ENCODE results near the gene ELOF1.
"Not testable (repeated sequence)": the region's sequence is repeated elsewhere in the genome, so short reads cannot be mapped to it uniquely, and the experiment has no call there.

Gene ELOF1

DNA sequence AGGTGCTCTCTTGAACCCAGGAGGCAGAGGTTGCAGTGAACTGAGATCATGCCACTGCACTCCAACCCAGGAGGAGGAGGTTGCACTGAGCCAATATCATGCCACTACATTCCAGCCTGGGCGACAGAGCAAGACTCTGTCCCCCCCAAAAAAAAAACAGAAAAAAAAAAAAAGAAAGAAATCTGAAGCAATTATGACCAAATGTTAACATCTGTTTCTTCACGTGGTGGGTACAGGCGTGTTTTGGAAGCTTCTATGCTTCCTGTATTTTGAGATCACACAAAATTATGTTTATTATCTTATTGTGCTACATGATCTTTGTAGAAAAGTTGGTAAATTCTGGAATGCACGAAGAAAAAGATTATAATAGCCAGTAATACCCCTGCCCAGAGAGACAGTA lies 21.1 kb upstream of the ELOF1 start:
- no peak for TF ChIP-seq MYC (IDR thresholded peaks at IDR 0.05; ENCODE audit: low read depth, low read length)
- TF ChIP-seq, protein P1, sequence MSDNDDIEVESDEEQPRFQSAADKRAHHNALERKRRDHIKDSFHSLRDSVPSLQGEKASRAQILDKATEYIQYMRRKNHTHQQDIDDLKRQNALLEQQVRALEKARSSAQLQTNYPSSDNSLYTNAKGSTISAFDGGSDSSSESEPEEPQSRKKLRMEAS (IDR thresholded peaks at IDR 0.05; ENCODE audit: low read depth, low read length): no peak
- TF ChIP-seq, protein P2, sequence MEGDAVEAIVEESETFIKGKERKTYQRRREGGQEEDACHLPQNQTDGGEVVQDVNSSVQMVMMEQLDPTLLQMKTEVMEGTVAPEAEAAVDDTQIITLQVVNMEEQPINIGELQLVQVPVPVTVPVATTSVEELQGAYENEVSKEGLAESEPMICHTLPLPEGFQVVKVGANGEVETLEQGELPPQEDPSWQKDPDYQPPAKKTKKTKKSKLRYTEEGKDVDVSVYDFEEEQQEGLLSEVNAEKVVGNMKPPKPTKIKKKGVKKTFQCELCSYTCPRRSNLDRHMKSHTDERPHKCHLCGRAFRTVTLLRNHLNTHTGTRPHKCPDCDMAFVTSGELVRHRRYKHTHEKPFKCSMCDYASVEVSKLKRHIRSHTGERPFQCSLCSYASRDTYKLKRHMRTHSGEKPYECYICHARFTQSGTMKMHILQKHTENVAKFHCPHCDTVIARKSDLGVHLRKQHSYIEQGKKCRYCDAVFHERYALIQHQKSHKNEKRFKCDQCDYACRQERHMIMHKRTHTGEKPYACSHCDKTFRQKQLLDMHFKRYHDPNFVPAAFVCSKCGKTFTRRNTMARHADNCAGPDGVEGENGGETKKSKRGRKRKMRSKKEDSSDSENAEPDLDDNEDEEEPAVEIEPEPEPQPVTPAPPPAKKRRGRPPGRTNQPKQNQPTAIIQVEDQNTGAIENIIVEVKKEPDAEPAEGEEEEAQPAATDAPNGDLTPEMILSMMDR (IDR thresholded peaks at IDR 0.05; ENCODE audit: low read depth, low read length): no peak
- no peak for TF ChIP-seq POLR2A (IDR thresholded peaks at IDR 0.05; ENCODE audit: extremely low read depth, insufficient read length)
- DNase-seq (ENCODE audit: low read depth): no peak
- H3K4me3 ChIP-seq (ENCODE audit: low read depth, low read length): no peak overlapping the region

DNA sequence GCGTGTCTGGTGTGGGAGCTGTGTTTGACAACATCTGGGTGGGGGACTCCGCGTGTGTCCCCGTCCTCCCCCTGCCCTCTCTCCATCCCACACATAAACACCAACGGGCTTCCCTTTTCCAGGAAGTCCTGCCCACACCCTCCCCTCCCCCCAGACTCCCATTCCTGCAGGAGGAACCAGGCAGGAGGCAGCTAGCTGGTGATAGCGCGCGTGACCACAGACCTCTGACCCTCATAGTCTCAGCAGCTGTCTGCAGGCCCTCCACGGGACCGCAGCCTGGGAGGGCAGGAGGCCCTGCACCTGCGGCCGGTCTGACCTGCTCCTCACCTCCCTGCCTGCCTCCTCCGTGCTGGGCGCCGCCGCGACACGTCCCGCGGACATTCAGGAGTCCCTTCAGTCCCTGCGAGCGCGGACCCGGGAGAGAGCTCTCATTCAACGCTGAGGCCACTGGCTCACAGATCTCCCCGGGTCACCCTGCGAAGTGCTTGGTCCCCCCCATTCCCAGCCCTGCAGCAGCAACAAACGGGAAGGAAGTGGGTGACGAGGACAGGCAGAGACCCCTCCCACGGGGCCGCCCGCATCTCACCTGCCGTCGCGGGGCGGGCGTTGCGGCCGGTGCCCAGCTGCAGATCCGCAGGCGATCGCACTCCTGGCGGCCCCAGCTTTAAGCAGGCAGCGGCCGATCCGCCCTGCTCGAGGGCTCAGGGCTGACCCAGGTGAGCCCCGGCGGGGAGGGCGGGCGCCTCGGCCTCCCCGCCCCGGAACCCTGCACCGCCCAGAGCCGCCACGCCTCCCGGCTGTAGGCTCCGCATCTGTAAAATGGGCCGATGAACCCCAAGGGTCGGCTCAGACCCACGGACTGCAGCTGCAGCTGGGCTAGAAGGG lies 19.5 kb upstream of the ELOF1 start:
- no peak overlapping the region for H3K4me3 ChIP-seq (ENCODE audit: low read depth, low read length)
- no peak for TF ChIP-seq MYC (IDR thresholded peaks at IDR 0.05; ENCODE audit: low read depth, low read length)
- TF ChIP-seq, protein P2 (IDR thresholded peaks at IDR 0.05; ENCODE audit: low read depth, low read length): no peak
- TF ChIP-seq, protein P1 (IDR thresholded peaks at IDR 0.05; ENCODE audit: low read depth, low read length): no peak
- TF ChIP-seq POLR2A (IDR thresholded peaks at IDR 0.05; ENCODE audit: extremely low read depth, insufficient read length): no peak
- peak; percentile 32 for DNase-seq (ENCODE audit: low read depth)

DNA sequence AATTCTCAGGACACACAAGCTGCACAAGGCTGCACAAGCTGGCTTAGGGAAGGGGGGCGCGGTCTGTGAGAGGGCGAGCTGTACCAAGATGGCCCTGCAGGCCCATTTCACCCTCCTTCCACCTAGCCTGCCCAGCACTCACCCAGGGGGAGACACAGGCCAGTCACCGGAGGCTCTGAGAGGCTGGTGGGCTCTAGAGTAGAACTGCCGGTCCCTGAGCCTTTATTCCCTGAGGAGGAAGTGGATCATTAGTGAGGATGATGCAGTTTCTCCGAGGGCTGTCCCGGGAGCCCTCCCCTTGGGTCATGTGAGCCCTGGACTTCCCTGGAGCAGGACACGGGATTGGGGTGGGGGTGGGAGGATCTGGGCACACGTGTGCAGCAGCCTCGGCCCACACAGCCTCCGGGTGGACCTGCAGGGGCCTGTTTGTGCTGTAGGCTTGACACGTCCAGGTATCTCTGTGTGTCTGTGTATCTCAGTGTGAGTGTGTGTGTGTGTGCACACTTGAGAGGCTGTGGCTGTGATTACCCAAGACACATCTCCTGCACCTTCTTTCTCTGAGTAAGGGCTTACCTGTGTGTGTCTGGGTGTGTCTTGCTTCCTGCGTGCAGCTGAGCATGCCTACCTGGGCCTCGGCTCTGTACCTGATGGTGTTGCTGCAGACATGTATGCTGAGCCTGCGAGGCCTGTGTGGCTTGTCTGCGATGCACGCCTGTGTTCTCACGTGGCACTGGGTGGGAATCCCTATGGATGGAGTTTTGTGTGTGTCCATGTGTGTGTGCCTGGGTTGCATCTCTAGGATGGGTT lies 18.6 kb upstream of the ELOF1 start, which contains the start of gene ACP5:
Gene ACP5, minus strand, starts transcription at position 195 of the 807 bp plus-strand sequence. CDS start 328 bp downstream, outside the sequence.
- TF ChIP-seq, protein P1 (IDR thresholded peaks at IDR 0.05; ENCODE audit: low read depth, low read length): no peak
- TF ChIP-seq POLR2A (IDR thresholded peaks at IDR 0.05; ENCODE audit: extremely low read depth, insufficient read length): no peak
- TF ChIP-seq, protein P2 (IDR thresholded peaks at IDR 0.05; ENCODE audit: low read depth, low read length): no peak
- no peak for TF ChIP-seq MYC (IDR thresholded peaks at IDR 0.05; ENCODE audit: low read depth, low read length)
- no peak for DNase-seq (ENCODE audit: low read depth)
- H3K4me3 ChIP-seq (ENCODE audit: low read depth, low read length): no peak within 1 kb of the TSS

DNA sequence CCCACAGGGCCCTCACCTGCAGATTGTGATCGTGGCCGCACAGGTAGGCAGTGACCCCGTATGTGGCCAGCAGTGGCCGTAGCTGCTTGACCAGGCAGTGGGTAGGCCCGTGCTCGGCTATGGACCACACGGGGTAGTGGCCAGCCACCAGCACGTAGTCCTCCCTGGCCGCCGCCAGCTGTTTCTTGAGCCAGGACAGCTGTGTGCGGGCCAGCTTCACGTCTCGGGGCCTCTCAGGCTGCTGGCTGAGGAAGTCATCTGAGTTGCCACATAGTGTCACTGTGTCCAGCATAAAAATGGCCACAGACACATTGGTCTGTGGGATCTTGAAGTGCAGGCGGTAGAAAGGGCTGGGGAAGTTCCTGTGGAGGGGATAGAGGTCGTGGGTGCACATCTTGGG lies 17.2 kb upstream of the ELOF1 start:
- TF ChIP-seq POLR2A (IDR thresholded peaks at IDR 0.05; ENCODE audit: extremely low read depth, insufficient read length) (no peak), MYC (IDR thresholded peaks at IDR 0.05; ENCODE audit: low read depth, low read length) (no peak)
- TF ChIP-seq, protein P1 (IDR thresholded peaks at IDR 0.05; ENCODE audit: low read depth, low read length): no peak
- TF ChIP-seq, protein P2 (IDR thresholded peaks at IDR 0.05; ENCODE audit: low read depth, low read length): no peak
- DNase-seq (ENCODE audit: low read depth): no peak
- H3K4me3 ChIP-seq (ENCODE audit: low read depth, low read length): no peak overlapping the region

DNA sequence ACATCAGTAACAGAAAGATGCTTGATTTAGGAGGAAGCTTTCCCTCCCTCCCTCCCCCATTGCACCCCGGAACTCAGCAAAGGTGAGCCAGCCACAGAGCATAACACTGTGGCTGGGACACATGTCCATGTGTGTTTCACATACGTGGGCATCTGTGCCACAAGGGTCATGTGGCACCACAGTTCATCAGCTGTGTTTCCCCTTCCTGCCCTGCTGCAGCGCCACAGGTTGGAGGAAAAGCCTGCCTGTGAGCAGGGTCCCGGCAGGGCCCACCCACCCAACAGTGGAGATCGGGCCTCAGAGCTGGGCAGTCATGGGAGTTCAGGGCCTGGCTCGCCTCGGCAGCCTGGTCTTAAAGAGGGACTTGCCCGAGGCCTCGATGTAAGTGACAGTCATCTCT lies 15.7 kb upstream of the ELOF1 start:
- H3K4me3 ChIP-seq (ENCODE audit: low read depth, low read length): no peak overlapping the region
- DNase-seq (ENCODE audit: low read depth): no peak
- TF ChIP-seq POLR2A (IDR thresholded peaks at IDR 0.05; ENCODE audit: extremely low read depth, insufficient read length): no peak
- no peak for TF ChIP-seq MYC (IDR thresholded peaks at IDR 0.05; ENCODE audit: low read depth, low read length)
- TF ChIP-seq, protein P2 (IDR thresholded peaks at IDR 0.05; ENCODE audit: low read depth, low read length): no peak
- TF ChIP-seq, protein P1 (IDR thresholded peaks at IDR 0.05; ENCODE audit: low read depth, low read length): no peak

DNA sequence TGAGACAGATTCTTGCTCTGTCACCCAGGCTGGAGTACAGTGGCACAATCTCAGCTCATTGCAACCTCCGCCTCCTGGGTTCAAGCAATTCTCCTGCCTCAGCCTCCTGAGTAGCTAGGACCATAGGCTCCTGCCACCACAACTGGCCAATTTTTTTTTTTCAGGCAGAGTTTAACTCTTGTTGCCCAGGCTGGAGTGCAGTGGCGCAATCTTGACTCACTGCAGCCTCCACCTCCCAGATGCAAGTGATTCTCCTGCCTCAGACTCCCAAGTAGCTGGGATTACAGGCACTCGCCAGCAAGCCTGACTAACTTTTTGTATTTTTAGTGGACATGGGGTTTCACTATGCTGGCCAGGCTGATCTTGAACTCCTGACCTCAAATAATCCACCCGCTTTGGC lies 14.7 kb upstream of the ELOF1 start:
- H3K4me3 ChIP-seq (ENCODE audit: low read depth, low read length); DNase-seq (ENCODE audit: low read depth): not testable (repeated sequence)

DNA sequence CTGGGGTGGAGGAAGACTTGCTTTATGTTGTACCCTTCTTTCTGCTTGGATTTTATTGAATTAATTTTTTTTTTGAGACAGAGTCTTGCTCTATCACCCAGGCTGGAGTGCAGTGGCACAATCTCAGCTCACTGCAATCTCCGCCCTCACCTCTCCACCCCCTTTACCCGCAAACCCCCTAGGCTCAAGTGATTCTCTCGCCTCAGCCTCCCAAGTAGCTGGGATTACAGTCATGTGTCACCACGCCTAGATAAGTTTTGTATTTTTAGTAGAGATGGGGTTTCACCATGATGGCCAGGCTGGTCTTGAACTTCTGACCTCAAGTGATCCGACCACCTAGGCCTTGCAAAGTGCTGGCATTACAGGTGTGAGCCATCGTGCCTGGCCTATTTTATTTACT lies 14.3 kb upstream of the ELOF1 start:
- H3K4me3 ChIP-seq (ENCODE audit: low read depth, low read length); DNase-seq (ENCODE audit: low read depth): not testable (repeated sequence)

All from NB4 (cell line).